OCI-LY3 (cell line): ENCODE results near the gene MAGEA8.
"Not testable (repeated sequence)": the region's sequence is repeated elsewhere in the genome, so short reads cannot be mapped to it uniquely, and the experiment has no call there.

Experiments used
- EZH2phosphoT487 ChIP-seq: fragments of 200-600 bp; shearing (Covaris generic); IDR thresholded peaks from 2 replicates; pipeline ENCODE4 v1.6.1; 2018; ENCODE audit warnings: antibody characterized with exemption, mixed run types, low read depth
- TF ChIP-seq, protein P1 (sequence below): fragments of 200-600, 300-600 bp; sonication (generic); IDR thresholded peaks from 2 replicates; pipeline ENCODE4 v1.5.1; 2014; ENCODE audit warnings: antibody characterized with exemption, low read length, low read depth

DNA sequence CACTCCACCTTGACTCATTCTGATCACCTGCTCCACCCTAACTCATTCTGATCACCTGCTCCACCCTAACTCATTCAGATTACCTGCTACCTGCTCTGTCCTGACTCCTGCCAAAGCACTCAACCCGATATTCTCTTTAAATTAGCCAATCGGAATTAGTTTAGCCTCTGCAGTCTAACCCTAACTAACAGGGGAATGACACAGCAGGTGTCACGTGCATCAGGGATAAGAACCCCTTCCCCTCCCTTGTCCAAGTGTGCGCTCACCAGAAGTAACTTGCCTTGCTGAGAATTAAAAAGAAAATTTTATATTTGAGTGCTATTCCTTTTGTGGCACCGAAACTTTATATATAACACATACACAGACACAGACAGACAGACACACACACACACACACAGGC lies 44.3 kb upstream of the MAGEA8 start:
- not testable (repeated sequence) for TF ChIP-seq EZH2phosphoT487
- TF ChIP-seq, protein P1, sequence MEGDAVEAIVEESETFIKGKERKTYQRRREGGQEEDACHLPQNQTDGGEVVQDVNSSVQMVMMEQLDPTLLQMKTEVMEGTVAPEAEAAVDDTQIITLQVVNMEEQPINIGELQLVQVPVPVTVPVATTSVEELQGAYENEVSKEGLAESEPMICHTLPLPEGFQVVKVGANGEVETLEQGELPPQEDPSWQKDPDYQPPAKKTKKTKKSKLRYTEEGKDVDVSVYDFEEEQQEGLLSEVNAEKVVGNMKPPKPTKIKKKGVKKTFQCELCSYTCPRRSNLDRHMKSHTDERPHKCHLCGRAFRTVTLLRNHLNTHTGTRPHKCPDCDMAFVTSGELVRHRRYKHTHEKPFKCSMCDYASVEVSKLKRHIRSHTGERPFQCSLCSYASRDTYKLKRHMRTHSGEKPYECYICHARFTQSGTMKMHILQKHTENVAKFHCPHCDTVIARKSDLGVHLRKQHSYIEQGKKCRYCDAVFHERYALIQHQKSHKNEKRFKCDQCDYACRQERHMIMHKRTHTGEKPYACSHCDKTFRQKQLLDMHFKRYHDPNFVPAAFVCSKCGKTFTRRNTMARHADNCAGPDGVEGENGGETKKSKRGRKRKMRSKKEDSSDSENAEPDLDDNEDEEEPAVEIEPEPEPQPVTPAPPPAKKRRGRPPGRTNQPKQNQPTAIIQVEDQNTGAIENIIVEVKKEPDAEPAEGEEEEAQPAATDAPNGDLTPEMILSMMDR = not testable (repeated sequence)
